ENCODE results near the gene ASTN1. TPM values are rescaled to one million over a fixed set of nuclear protein-coding genes. Genes with fewer than 3 reads are reported as not detected.
A peak's percentile ranks its signal among the peaks of the same experiment; 100 is the strongest.

Gene ASTN1
- total and polyA plus RNA-seq, 5 donors = 0.11 to 0.28 (median 0.12) TPM

DNA sequence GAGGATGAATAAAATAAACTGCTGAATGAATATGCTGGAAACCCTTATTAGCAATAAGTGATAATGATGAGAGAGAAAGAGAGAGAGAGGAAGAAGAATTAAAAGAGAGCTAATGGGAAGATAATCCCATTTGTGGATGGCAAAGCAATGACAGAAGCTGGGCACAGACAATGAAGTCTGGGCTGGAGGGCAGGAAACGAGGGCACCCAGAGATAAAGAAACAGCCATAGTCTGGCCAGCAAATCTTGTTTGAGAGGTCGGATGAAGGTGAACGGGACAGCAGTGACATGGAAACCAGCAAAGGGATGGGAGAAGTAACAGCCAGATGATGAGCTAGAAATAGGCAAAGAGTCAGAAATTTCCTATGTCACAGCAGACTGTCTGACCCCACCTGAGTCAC is 155.9 kb downstream of the ASTN1 start:
- ATAC-seq (no peak), DNase-seq (no peak)
- WGBS = 69% methylated on average over 3 of the region's 3 CpGs
- Histone ChIP-seq H3K27me3 (ENCODE audit: control insufficient read depth, insufficient read depth) (no peaks in the 10 kb centered on the region), H3K4me1 (ENCODE audit: control insufficient read depth, insufficient read depth, low read length) (no peaks in the 10 kb centered on the region), H3K27ac (ENCODE audit: low read length) (no peak overlapping the region), H3K9me3 (ENCODE audit: control insufficient read depth, low read length) (no peaks in the 10 kb centered on the region), H3K4me3 (ENCODE audit: low read length) (no peak overlapping the region)
- intact Hi-C loops (cut with DNase I) = no loop called here

- Histone ChIP-seq H3K4me1 (ENCODE audit: control insufficient read depth, insufficient read depth, low read length) (no peaks in the 10 kb centered on the region), H3K27ac (ENCODE audit: low read length) (no peak overlapping the region), H3K4me3 (ENCODE audit: low read length) (no peak overlapping the region), H3K9me3 (ENCODE audit: control insufficient read depth, low read length) (no peaks in the 10 kb centered on the region), H3K27me3 (ENCODE audit: control insufficient read depth, insufficient read depth) (no peaks in the 10 kb centered on the region)
- 49% methylated on average over 8 of the region's 8 CpGs for WGBS
- no peak for ATAC-seq
- DNase-seq = no peak
- intact Hi-C loops (cut with DNase I) = no loop called here
Observed at GRCh38 chr1:177007437-177008161, 156.9 kb downstream of the ASTN1 start.

DNA sequence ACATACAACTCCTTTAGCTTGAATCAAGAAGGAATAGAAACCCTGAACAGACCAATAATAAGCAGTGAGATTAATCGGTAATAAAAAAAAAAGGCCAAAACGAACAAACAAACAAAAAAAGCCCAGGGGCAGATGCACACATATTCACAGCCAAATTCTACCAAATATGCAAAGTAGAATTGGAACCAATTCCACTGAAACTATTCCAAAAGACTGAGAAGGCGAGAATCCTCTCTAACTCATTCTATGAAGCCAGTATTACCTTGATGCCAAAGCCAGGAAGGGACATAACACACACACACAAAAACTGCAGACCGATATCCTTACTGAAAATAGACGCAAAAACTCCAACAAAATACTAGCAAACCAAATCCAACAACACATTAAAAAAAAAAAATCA is 161.6 kb downstream of the ASTN1 start:
- Histone ChIP-seq H3K9me3 (ENCODE audit: control insufficient read depth, low read length) (no peaks in the 10 kb centered on the region), H3K4me3 (ENCODE audit: low read length) (no peak overlapping the region), H3K27me3 (ENCODE audit: control insufficient read depth, insufficient read depth) (no peaks in the 10 kb centered on the region), H3K27ac (ENCODE audit: low read length) (no peak overlapping the region), H3K4me1 (ENCODE audit: control insufficient read depth, insufficient read depth, low read length) (no peaks in the 10 kb centered on the region)
- DNase-seq (no peak), ATAC-seq (no peak)
- 88% methylated on average over 5 of the region's 5 CpGs for WGBS
- intact Hi-C loops (cut with DNase I) = no loop called here

DNA sequence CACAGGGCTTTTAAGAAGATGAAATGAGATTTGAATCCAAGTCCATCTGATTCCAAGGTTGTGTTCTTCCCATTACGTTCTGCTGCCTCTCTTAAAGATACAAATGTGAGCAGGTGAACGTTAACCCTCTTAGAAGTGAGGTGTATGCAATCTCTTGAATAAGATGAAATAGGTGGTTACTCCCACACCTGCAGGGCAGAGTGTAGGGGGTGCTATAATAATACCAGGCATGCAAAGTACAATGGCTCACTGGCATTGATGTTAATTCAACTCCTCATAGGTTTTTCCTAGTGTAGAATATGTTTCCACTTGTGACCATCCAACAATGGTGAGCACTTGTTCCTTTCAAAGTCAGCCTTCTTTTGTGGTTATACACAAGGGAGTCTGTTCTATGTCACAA is 163.0 kb downstream of the ASTN1 start:
- Histone ChIP-seq H3K27me3 (ENCODE audit: control insufficient read depth, insufficient read depth) (no peaks in the 10 kb centered on the region), H3K9me3 (ENCODE audit: control insufficient read depth, low read length) (no peaks in the 10 kb centered on the region), H3K27ac (ENCODE audit: low read length) (no peak overlapping the region), H3K4me1 (ENCODE audit: control insufficient read depth, insufficient read depth, low read length) (no peaks in the 10 kb centered on the region), H3K4me3 (ENCODE audit: low read length) (no peak overlapping the region)
- 85% methylated on average over 2 of the region's 2 CpGs for WGBS
- no peak for ATAC-seq
- intact Hi-C loops (cut with DNase I) = no loop called here
- DNase-seq = no peak

DNA sequence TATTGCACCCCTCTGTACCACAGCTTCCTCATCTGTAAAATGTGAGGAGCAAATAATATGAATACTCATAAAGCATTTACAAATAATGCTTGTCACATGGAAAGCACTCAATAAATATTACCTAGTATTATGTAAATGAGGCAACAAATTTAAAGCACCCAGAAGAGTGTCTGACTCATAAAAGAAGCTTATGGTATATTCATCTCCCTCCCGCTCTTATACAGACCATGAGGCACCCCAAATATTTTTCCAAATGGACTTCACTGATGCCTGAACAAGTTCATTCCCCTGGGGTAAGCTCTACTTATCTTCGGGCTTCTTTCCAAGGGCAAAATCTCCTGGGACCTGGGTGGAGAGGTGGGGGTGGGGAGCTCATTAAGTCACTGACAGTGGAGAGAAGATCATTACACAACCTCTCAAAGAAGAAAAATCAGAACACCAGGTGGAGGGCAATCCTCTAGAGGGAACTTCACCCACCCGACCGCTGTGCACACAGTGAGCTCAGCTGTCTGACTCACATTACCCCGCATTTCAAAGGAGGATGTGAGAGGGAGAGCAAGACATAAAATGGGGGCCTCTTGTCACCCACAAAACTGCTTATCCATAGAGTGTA is 166.2 kb downstream of the ASTN1 start:
- no peaks in the 10 kb centered on the region for H3K9me3 ChIP-seq (ENCODE audit: control insufficient read depth, low read length)
- intact Hi-C loops (cut with DNase I) = no loop called here
- 82% methylated on average over 5 of the region's 5 CpGs for WGBS
- H3K4me3 ChIP-seq (ENCODE audit: low read length) = no peak overlapping the region
- DNase-seq (no peak), ATAC-seq (no peak)
- H3K4me1 ChIP-seq (ENCODE audit: control insufficient read depth, insufficient read depth, low read length) = no peaks in the 10 kb centered on the region
- no peaks in the 10 kb centered on the region for H3K27me3 ChIP-seq (ENCODE audit: control insufficient read depth, insufficient read depth)
- no peak overlapping the region for H3K27ac ChIP-seq (ENCODE audit: low read length)

GRCh38 chr1:176996456-176997090 is 167.9 kb downstream of the ASTN1 start:
- Histone ChIP-seq H3K27ac (ENCODE audit: low read length) (no peak overlapping the region), H3K4me1 (ENCODE audit: control insufficient read depth, insufficient read depth, low read length) (no peaks in the 10 kb centered on the region), H3K27me3 (ENCODE audit: control insufficient read depth, insufficient read depth) (no peaks in the 10 kb centered on the region), H3K4me3 (ENCODE audit: low read length) (no peak overlapping the region), H3K9me3 (ENCODE audit: control insufficient read depth, low read length) (no peaks in the 10 kb centered on the region)
- WGBS = 42% methylated on average over 4 of the region's 4 CpGs
- ATAC-seq = no peak
- DNase-seq = no peak
- intact Hi-C loops (cut with DNase I) = no loop called here

GRCh38 chr1:176994931-176995596 is 169.4 kb downstream of the ASTN1 start:
- H3K4me1 ChIP-seq (ENCODE audit: control insufficient read depth, insufficient read depth, low read length) = no peaks in the 10 kb centered on the region
- no peaks in the 10 kb centered on the region for H3K9me3 ChIP-seq (ENCODE audit: control insufficient read depth, low read length)
- H3K27ac ChIP-seq (ENCODE audit: low read length) = no peak overlapping the region
- intact Hi-C loops (cut with DNase I) = no loop called here
- ATAC-seq (no peak), DNase-seq (no peak)
- no peak overlapping the region for H3K4me3 ChIP-seq (ENCODE audit: low read length)
- no peaks in the 10 kb centered on the region for H3K27me3 ChIP-seq (ENCODE audit: control insufficient read depth, insufficient read depth)
- WGBS = 88% methylated on average over 3 of the region's 3 CpGs

DNA sequence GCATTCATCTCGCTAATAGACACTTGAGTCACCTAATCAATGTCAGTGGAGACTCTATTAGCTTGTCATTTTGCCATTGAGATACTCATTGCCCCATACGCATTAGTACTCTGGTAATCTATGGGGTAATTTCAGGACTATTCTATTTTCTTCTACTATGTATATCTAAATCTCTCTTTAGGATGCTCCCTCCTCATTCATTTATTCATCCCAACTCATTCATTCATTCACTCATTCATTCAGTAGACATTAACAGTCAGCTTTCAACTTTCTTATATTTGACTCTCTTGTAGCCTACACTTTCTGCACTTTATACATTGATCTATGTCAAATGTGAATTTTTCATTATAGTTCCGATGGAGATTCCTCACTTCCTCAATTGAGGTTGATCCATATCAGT is 170.9 kb downstream of the ASTN1 start:
- Histone ChIP-seq H3K4me1 (ENCODE audit: control insufficient read depth, insufficient read depth, low read length) (no peaks in the 10 kb centered on the region), H3K27ac (ENCODE audit: low read length) (no peak overlapping the region), H3K27me3 (ENCODE audit: control insufficient read depth, insufficient read depth) (no peaks in the 10 kb centered on the region), H3K4me3 (ENCODE audit: low read length) (no peak overlapping the region), H3K9me3 (ENCODE audit: control insufficient read depth, low read length) (no peaks in the 10 kb centered on the region)
- ATAC-seq (no peak), DNase-seq (no peak)
- 87% methylated on average over 3 of the region's 3 CpGs for WGBS
- intact Hi-C loops (cut with DNase I) = no loop called here

DNA sequence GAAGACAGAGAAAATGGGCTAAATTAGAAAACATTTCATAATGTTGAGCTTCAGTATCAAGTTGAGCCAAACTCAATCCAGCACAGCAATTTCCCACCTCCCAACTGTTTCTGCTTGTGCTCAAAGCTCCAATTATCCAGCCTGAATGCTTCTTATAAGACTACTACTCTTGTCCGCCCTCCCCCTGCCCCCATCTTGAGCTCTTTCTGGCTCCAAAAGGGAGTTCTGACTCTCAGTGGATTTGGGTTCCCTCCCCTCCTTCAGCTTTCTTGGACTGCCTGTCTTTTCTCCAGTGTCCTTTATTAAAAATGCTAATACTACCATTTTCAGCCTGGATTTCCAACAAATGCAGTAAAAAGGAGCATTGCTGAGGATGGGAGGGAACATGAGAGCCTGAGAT is 174.8 kb downstream of the ASTN1 start:
- 55% methylated on average over 1 of the region's 1 CpG for WGBS
- peak in 2 of 3 donors; percentile 46 for DNase-seq
- ATAC-seq = peak in 1 of 2 donors; percentile 29

GRCh38 chr1:176989023-176989422 is 175.5 kb downstream of the ASTN1 start:
- 58% methylated on average over 1 of the region's 1 CpG for WGBS
- ATAC-seq (peak in 1 of 2 donors; percentile 55), DNase-seq (no peak)
- H3K27ac ChIP-seq (ENCODE audit: low read length) = no peak overlapping the region
- no peaks in the 10 kb centered on the region for H3K4me1 ChIP-seq (ENCODE audit: control insufficient read depth, insufficient read depth, low read length)
- H3K4me3 ChIP-seq (ENCODE audit: low read length) = no peak overlapping the region
- no peaks in the 10 kb centered on the region for H3K9me3 ChIP-seq (ENCODE audit: control insufficient read depth, low read length)
- intact Hi-C loops (cut with DNase I) = no loop called here
- no peaks in the 10 kb centered on the region for H3K27me3 ChIP-seq (ENCODE audit: control insufficient read depth, insufficient read depth)

More for the DNA sequence above, 174.8 kb downstream of the ASTN1 start:
- H3K9me3 ChIP-seq (ENCODE audit: control insufficient read depth, low read length) = no peaks in the 10 kb centered on the region
- H3K27me3 ChIP-seq (ENCODE audit: control insufficient read depth, insufficient read depth) = no peaks in the 10 kb centered on the region
- H3K27ac ChIP-seq (ENCODE audit: low read length) = no peak overlapping the region
- H3K4me3 ChIP-seq (ENCODE audit: low read length) = no peak overlapping the region
- intact Hi-C loops (cut with DNase I) = no loop called here
- no peaks in the 10 kb centered on the region for H3K4me1 ChIP-seq (ENCODE audit: control insufficient read depth, insufficient read depth, low read length)

- Histone ChIP-seq H3K9me3 (ENCODE audit: control insufficient read depth, low read length) (no peaks in the 10 kb centered on the region), H3K4me3 (ENCODE audit: low read length) (no peak overlapping the region), H3K27ac (ENCODE audit: low read length) (no peak overlapping the region), H3K27me3 (ENCODE audit: control insufficient read depth, insufficient read depth) (no peaks in the 10 kb centered on the region), H3K4me1 (ENCODE audit: control insufficient read depth, insufficient read depth, low read length) (no peaks in the 10 kb centered on the region)
- ATAC-seq (no peak), DNase-seq (no peak)
- intact Hi-C loops (cut with DNase I) = no loop called here
Observed at GRCh38 chr1:176987016-176987415, 177.5 kb downstream of the ASTN1 start.
